ENCODE results near the gene BCL2L13. TPM values are rescaled to one million over a fixed set of nuclear protein-coding genes. Genes with fewer than 3 reads are reported as not detected.
"Not testable (repeated sequence)": the region's sequence is repeated elsewhere in the genome, so short reads cannot be mapped to it uniquely, and the experiment has no call there.

Gene BCL2L13
- total RNA-seq, 1 experiment from 2014 or later, result 38.1 TPM

- ChIA-PET CTCF (no interaction called here), POLR2A (no interaction called here)
- Mint-ChIP-seq H3K4me3 (no peak overlapping the region), H3K9me3 (no peaks in the 10 kb centered on the region), H3K27ac (no peak overlapping the region), H3K27me3 (ENCODE audit: low read depth) (no peaks in the 10 kb centered on the region), H3K4me1 (peaks cover 20% of the 10 kb centered on the region), H3K36me3 (no peaks in the 10 kb centered on the region; the same call in 1 of the 2 replicates)
- ATAC-seq (no peak), DNase-seq (ENCODE audit: low spot score) (no peak)
- TF ChIP-seq AFF4 (CRISPR knock-in tag; IDR thresholded peaks at IDR 0.05; ENCODE audit: borderline replicate concordance), result no peak
- TF ChIP-seq RORB (CRISPR knock-in tag; IDR thresholded peaks at IDR 0.05), result no peak
Observed at GRCh38 chr22:17695986-17696385, 57.4 kb downstream of the BCL2L13 start.

GRCh38 chr22:17697196-17697595 is 58.6 kb downstream of the BCL2L13 start:
- H3K9me3 Mint-ChIP-seq; H3K36me3 Mint-ChIP-seq; H3K27ac Mint-ChIP-seq; H3K27me3 Mint-ChIP-seq (ENCODE audit: low read depth); H3K4me3 Mint-ChIP-seq; ATAC-seq; POLR2A ChIA-PET; DNase-seq (ENCODE audit: low spot score); CTCF ChIA-PET: not testable (repeated sequence)
- H3K4me1 Mint-ChIP-seq, result peaks cover 26% of the 10 kb centered on the region

GRCh38 chr22:17698276-17698675 is 59.7 kb downstream of the BCL2L13 start:
- POLR2A ChIA-PET, result interaction anchor here (0.7 kb wide), 1 partner anchor 127 kb away, joined by 8 read pairs; no protein-coding TSS in a partner anchor
- H3K9me3 Mint-ChIP-seq; H3K27me3 Mint-ChIP-seq (ENCODE audit: low read depth); H3K4me3 Mint-ChIP-seq; H3K27ac Mint-ChIP-seq; H3K36me3 Mint-ChIP-seq; DNase-seq (ENCODE audit: low spot score); ATAC-seq: not testable (repeated sequence)
- H3K4me1 Mint-ChIP-seq, result peaks cover 26% of the 10 kb centered on the region
- CTCF ChIA-PET, result interaction anchor here (0.7 kb wide), 1 partner anchor 44 kb away, joined by 5 read pairs; no protein-coding TSS in a partner anchor
- TF ChIP-seq ZNF121 (CRISPR knock-in tag; IDR thresholded peaks at IDR 0.05), result peak; percentile 67; the same call in 1 of the 2 replicates

- Mint-ChIP-seq H3K27ac (peak overlapping the region; percentile 11; the same call in 1 of the 2 replicates), H3K36me3 (peaks cover 4% of the 10 kb centered on the region), H3K4me1 (peaks cover 26% of the 10 kb centered on the region), H3K27me3 (ENCODE audit: low read depth) (no peaks in the 10 kb centered on the region), H3K9me3 (no peaks in the 10 kb centered on the region), H3K4me3 (no peak overlapping the region)
- ChIA-PET CTCF (no interaction called here), POLR2A (no interaction called here)
- no peak for TF ChIP-seq ZNF138 (CRISPR knock-in tag; conservative IDR thresholded peaks at IDR 0.05)
- TF ChIP-seq AR (CRISPR knock-in tag; IDR thresholded peaks at IDR 0.05), result no peak
- no peak for TF ChIP-seq MLX (CRISPR knock-in tag; IDR thresholded peaks at IDR 0.05)
- no peak for TF ChIP-seq ZNF423 (CRISPR knock-in tag; IDR thresholded peaks at IDR 0.05)
- DNase-seq (ENCODE audit: low spot score), result no peak
- ATAC-seq, result no peak
Observed at GRCh38 chr22:17698948-17699347, 60.4 kb downstream of the BCL2L13 start.

- Mint-ChIP-seq H3K36me3 (peaks cover 11% of the 10 kb centered on the region), H3K27ac (peak overlapping the region; percentile 18), H3K9me3 (no peaks in the 10 kb centered on the region), H3K27me3 (ENCODE audit: low read depth) (no peaks in the 10 kb centered on the region), H3K4me1 (peaks cover 26% of the 10 kb centered on the region), H3K4me3 (no peak overlapping the region)
- POLR2A ChIA-PET, result no interaction called here
- DNase-seq (ENCODE audit: low spot score) (no peak), ATAC-seq (no peak)
- CTCF ChIA-PET, result no interaction called here
- no peak for TF ChIP-seq SOX15 (CRISPR knock-in tag; IDR thresholded peaks at IDR 0.05)
- TF ChIP-seq ZNF281 (CRISPR knock-in tag; IDR thresholded peaks at IDR 0.05), result no peak
Observed at GRCh38 chr22:17699696-17700340, 61.3 kb downstream of the BCL2L13 start.
